Peyer's patch (tissue), 4 donors: Measurements from ENCODE around the gene PLXNA4. TPM values are rescaled to one million over a fixed set of nuclear protein-coding genes. Genes with fewer than 3 reads are reported as not detected.

ENCODE experiments used
- DNase-seq, 3 donors: peaks; one replicate each; pipeline ENCODE4 v3.0.0-alpha.2; 2017 to 2019
- H3K27ac ChIP-seq, 4 donors: fragments of 200-600 bp; sonication (generic); one replicate each; pipeline ENCODE4 v1.5.1; 2016 to 2019
- H3K27me3 ChIP-seq, 2 donors: fragments of 200-600 bp; sonication (generic); one replicate each; pipeline ENCODE4 v1.5.1; 2019
- H3K36me3 ChIP-seq, 3 donors: fragments of 200-600 bp; sonication (generic); one replicate each; pipeline ENCODE4 v1.5.1; 2016 to 2019
- H3K4me1 ChIP-seq, 4 donors: fragments of 200-600 bp; sonication (generic); one replicate each; pipeline ENCODE4 v1.5.1; 2016 to 2019
- H3K4me3 ChIP-seq, 4 donors: fragments of 200-600 bp; sonication (generic); 1 replicate in 3 of 4; 2 replicates in 1 of 4; pipeline ENCODE4 v1.5.1; 2016 to 2019; ENCODE audit warnings: mild to moderate bottlenecking in 1 of 4
- H3K9me3 ChIP-seq, 4 donors: fragments of 200-600 bp; sonication (generic); one replicate each; pipeline ENCODE4 v1.5.1; 2016 to 2019; ENCODE audit warnings: mild to moderate bottlenecking in 1 of 4
- POLR2A ChIP-seq, 2 donors: fragments of 450-650 bp; IDR thresholded peaks; one replicate each; pipeline ENCODE4 v1.5.1; 2017; ENCODE audit warnings: antibody characterized with exemption in 2 of 2, mild to moderate bottlenecking in 2 of 2, moderate library complexity in 2 of 2
- total RNA-seq, 4 donors: library from RNA; depleted of rRNA; stranded (reverse); fragments of >200 nt; gene quantifications; one replicate each; pipeline ENCODE4 v1.1.0, GENCODE V29; 2016
- TF ChIP-seq, protein P1 (sequence below), 6 experiments: fragments of 450-650 bp in 4 of 6; fragments of 200-600 bp in 2 of 6; sonication (generic) in 1 of 6; IDR thresholded peaks; one replicate each; pipeline ENCODE4 v1.5.1; 2017 to 2019; ENCODE audit warnings: antibody characterized with exemption in 6 of 6, mild to moderate bottlenecking in 3 of 6, moderate library complexity in 1 of 6

PLXNA4 gene
- total RNA-seq, 4 donors from 2014 or later, result 1.4 to 3.8 (median 3.0) TPM

DNA sequence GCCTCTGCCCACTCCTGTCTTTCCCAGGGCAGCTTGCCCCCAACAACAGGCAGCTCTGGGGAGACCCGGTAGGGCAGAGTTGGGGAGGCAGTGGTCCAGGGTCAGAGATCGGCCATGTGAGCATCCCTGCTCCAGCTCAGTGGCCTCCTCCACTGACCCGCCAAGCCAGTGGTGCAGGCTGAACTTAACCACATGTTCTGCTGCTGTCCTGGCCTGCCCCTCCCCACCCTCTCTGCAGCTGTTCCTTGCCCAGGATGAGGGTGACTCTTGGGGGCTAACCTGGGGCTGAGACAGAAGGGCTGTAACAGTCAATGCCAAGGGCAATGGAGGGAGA, 349.3 kb downstream of the PLXNA4 start:
- H3K4me1 ChIP-seq, result no peaks in the 10 kb centered on the region
- H3K27ac ChIP-seq, result no peak overlapping the region
- no peaks in the 10 kb centered on the region for H3K27me3 ChIP-seq
- H3K4me3 ChIP-seq, result no peak overlapping the region
- TF ChIP-seq, protein P1, sequence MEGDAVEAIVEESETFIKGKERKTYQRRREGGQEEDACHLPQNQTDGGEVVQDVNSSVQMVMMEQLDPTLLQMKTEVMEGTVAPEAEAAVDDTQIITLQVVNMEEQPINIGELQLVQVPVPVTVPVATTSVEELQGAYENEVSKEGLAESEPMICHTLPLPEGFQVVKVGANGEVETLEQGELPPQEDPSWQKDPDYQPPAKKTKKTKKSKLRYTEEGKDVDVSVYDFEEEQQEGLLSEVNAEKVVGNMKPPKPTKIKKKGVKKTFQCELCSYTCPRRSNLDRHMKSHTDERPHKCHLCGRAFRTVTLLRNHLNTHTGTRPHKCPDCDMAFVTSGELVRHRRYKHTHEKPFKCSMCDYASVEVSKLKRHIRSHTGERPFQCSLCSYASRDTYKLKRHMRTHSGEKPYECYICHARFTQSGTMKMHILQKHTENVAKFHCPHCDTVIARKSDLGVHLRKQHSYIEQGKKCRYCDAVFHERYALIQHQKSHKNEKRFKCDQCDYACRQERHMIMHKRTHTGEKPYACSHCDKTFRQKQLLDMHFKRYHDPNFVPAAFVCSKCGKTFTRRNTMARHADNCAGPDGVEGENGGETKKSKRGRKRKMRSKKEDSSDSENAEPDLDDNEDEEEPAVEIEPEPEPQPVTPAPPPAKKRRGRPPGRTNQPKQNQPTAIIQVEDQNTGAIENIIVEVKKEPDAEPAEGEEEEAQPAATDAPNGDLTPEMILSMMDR (IDR thresholded peaks at IDR 0.05), result no peak
- TF ChIP-seq POLR2A (IDR thresholded peaks at IDR 0.05), result no peak
- H3K9me3 ChIP-seq, result no peaks in the 10 kb centered on the region
- H3K36me3 ChIP-seq, result no peaks in the 10 kb centered on the region
- no peak for DNase-seq

DNA sequence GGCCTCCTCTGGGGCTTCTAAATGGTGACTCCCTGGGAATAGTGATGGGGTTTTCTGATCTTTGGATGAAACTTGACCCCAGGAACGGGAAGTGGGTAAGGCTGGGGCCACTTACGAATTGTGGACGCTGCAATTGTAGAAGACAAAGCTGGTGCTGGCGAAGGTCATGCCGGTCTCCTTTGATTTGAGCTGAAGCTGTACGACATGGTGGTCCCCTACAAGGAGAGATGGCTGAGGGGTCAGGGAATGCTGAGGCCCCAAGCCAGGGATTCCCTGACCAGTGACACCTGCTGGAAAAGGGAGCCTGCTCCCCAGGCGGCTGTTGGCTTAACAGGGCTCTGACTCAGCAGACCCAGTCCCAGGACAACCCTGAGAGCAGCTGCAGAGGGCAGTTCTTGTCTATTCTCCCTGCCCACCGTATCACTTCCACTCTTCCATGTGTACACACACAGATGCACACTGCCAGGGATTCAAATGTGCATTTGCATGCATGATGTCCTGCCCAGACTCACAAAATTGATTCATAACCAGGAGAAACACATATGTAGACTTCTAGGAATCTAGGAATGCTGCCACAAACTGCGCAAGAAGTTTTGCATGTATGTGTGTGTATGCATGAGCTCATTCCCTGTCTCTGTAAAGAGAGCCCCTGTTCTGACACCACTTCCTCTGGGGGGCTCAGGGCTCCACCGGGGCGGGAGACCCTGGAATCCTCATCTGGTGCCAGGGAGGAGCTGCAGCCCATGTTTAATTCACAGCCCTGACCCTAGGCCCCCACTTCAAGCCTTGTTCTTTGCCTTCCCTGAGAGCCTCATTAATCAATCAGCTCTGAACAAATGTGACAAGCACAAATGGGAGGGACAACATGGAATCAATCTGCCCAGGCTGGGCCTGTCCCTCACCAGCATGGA, 350.0 kb downstream of the PLXNA4 start:
- H3K4me1 ChIP-seq, result no peaks in the 10 kb centered on the region
- H3K4me3 ChIP-seq, result no peak overlapping the region
- no peak overlapping the region for H3K27ac ChIP-seq
- H3K36me3 ChIP-seq, result no peaks in the 10 kb centered on the region
- no peaks in the 10 kb centered on the region for H3K9me3 ChIP-seq
- no peak for DNase-seq
- no peaks in the 10 kb centered on the region for H3K27me3 ChIP-seq
- TF ChIP-seq, protein P1 (IDR thresholded peaks at IDR 0.05), result no peak
- no peak for TF ChIP-seq POLR2A (IDR thresholded peaks at IDR 0.05)

DNA sequence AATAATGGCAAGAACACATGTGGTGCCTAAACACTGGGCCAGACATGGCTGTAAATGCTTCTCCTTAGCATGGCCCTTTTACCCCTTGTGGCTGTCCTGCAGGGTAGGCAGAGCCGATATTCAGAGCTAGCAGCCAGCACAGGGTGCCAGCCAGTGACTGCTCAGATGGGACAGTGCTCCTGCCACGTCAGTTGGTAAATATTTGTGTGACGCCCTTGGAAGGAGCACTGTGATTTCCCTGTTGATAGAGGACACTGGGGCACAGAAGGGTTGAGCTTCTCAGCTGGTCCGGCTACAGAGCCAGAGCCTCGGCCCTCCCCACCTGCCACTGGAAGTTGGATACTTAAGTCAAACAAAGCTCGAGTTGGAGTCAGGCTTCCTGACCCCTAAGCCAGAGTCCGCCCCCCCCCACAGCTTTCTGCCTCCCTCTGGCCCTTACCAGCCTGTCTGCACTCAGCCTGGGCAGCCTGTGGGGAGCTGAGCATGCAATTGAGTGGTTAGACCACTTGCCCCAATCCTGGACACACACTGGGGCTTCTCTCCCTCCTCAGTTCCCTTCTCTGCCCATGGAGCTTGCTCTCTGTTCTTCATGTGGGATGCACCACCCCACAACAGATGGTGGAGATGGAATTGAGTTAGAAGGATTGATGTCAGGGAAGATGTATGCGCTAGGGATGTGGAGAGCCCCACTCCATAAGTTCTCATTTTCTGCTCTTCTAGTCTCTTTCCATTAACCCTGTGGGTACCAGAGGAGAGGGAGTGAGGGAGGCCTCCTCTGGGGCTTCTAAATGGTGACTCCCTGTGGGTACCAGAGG, 350.8 kb downstream of the PLXNA4 start:
- no peaks in the 10 kb centered on the region for H3K36me3 ChIP-seq
- H3K9me3 ChIP-seq, result no peaks in the 10 kb centered on the region
- H3K4me1 ChIP-seq, result no peaks in the 10 kb centered on the region
- H3K27me3 ChIP-seq, result no peaks in the 10 kb centered on the region
- DNase-seq, result no peak
- TF ChIP-seq, protein P1 (IDR thresholded peaks at IDR 0.05), result no peak
- TF ChIP-seq POLR2A (IDR thresholded peaks at IDR 0.05), result no peak
- no peak overlapping the region for H3K4me3 ChIP-seq
- no peak overlapping the region for H3K27ac ChIP-seq

DNA sequence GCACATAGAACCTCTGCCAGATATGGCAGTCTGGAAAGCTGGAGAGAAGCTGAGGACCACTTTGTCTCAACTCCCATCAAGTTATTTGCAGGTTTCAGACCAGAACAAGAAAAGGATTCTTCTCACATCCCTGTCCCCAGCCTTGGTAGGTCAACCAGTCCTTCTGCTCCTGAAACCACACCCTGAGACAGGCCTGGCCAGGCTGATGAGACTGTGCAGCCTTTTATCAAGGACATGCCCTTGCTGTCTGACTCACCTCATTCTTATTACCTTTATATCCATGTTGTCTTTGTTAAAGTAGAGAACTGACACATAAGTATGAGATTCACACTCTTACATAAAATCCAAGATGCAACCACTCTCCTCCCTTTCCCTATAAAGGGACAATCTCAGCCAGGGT, 354.9 kb downstream of the PLXNA4 start:
- DNase-seq, result no peak
- H3K27ac ChIP-seq, result no peak overlapping the region
- no peaks in the 10 kb centered on the region for H3K36me3 ChIP-seq
- H3K27me3 ChIP-seq, result no peaks in the 10 kb centered on the region
- no peaks in the 10 kb centered on the region for H3K4me1 ChIP-seq
- no peak overlapping the region for H3K4me3 ChIP-seq
- no peaks in the 10 kb centered on the region for H3K9me3 ChIP-seq
- TF ChIP-seq, protein P1 (IDR thresholded peaks at IDR 0.05), result no peak
- no peak for TF ChIP-seq POLR2A (IDR thresholded peaks at IDR 0.05)

DNA sequence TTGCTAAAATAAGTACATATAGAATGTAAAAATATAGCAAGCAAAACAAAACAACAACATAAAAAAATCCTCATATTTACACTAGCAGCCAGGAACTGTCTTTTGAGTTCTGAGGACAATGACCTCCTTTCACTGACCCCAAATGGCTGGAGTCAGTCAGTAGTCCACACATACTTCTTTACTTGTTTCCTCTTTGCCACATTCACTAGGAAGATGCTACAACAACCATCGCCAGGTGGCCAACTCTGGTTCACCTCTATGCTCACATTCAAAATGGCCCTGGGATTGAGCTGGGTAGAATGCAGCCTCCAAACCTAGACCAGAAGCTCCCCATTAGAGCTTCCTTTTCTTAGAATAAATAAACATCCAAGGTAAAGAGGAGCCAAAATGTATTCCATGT, 356.2 kb downstream of the PLXNA4 start:
- H3K27me3 ChIP-seq, result no peaks in the 10 kb centered on the region
- DNase-seq, result no peak
- H3K36me3 ChIP-seq, result no peaks in the 10 kb centered on the region
- TF ChIP-seq POLR2A (IDR thresholded peaks at IDR 0.05), result no peak
- TF ChIP-seq, protein P1 (IDR thresholded peaks at IDR 0.05), result no peak
- no peaks in the 10 kb centered on the region for H3K4me1 ChIP-seq
- H3K4me3 ChIP-seq, result no peak overlapping the region
- no peaks in the 10 kb centered on the region for H3K9me3 ChIP-seq
- H3K27ac ChIP-seq, result no peak overlapping the region
